ENCODE results near the gene SHISA9.

DNA sequence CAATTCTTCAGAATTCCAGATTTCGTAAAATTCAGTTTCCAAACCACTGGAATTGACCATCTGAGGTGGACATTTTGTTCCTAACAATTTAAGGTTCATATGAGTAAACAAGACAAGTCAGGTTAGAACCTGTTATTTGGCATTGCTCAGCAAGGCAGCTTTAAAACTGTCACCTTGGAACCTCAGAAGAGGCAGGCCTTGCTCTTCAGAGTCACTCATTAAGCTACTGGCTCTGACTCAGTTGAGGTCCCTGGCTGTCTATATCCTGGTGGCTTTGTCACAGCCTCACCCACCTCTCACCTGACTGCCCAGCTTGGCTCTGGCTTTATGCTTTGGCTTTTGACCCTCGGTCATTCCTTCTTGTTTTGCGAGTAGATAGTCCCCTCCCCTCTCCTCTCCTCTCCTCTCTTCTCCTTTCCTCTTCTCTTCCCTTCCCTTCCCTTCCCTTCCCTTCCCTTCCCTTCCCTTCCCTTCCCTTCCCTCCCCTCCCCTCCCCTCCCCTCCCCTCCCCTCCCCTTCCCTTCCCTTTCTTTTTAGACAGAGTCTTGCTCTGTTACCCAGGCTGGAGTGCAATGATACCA lies 238.4 kb downstream of the SHISA9 start:
- TF ChIP-seq, protein P1, sequence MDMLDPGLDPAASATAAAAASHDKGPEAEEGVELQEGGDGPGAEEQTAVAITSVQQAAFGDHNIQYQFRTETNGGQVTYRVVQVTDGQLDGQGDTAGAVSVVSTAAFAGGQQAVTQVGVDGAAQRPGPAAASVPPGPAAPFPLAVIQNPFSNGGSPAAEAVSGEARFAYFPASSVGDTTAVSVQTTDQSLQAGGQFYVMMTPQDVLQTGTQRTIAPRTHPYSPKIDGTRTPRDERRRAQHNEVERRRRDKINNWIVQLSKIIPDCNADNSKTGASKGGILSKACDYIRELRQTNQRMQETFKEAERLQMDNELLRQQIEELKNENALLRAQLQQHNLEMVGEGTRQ (IDR thresholded peaks at IDR 0.05; ENCODE audit: low read depth, low read length) = no peak
- TF ChIP-seq RAD21 (IDR thresholded peaks at IDR 0.05; ENCODE audit: low read length) = no peak
- TF ChIP-seq POLR2A (IDR thresholded peaks at IDR 0.05; ENCODE audit: low read depth, low read length) = no peak
- TF ChIP-seq, protein P2, sequence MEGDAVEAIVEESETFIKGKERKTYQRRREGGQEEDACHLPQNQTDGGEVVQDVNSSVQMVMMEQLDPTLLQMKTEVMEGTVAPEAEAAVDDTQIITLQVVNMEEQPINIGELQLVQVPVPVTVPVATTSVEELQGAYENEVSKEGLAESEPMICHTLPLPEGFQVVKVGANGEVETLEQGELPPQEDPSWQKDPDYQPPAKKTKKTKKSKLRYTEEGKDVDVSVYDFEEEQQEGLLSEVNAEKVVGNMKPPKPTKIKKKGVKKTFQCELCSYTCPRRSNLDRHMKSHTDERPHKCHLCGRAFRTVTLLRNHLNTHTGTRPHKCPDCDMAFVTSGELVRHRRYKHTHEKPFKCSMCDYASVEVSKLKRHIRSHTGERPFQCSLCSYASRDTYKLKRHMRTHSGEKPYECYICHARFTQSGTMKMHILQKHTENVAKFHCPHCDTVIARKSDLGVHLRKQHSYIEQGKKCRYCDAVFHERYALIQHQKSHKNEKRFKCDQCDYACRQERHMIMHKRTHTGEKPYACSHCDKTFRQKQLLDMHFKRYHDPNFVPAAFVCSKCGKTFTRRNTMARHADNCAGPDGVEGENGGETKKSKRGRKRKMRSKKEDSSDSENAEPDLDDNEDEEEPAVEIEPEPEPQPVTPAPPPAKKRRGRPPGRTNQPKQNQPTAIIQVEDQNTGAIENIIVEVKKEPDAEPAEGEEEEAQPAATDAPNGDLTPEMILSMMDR (conservative IDR thresholded peaks at IDR 0.05; ENCODE audit: low read depth, low read length) = no peak
- TF ChIP-seq NFE2L2 (IDR thresholded peaks at IDR 0.05; ENCODE audit: low read depth, low read length) = no peak
- no peak for TF ChIP-seq SMC3 (IDR thresholded peaks at IDR 0.05; ENCODE audit: low read depth, low read length)
- no peak for TF ChIP-seq MAFK (IDR thresholded peaks at IDR 0.05; ENCODE audit: low read depth, low read length)
- TF ChIP-seq RFX5 (IDR thresholded peaks at IDR 0.05; ENCODE audit: low read depth, low read length) = no peak
- no peak for TF ChIP-seq MXI1 (IDR thresholded peaks at IDR 0.05; ENCODE audit: borderline replicate concordance, low read depth, low read length)
- no peak for TF ChIP-seq BHLHE40 (IDR thresholded peaks at IDR 0.05; ENCODE audit: low read depth, low read length)
- TF ChIP-seq CEBPB (IDR thresholded peaks at IDR 0.05; ENCODE audit: low read depth, low read length) = no peak
- TF ChIP-seq CHD1 (IDR thresholded peaks at IDR 0.05; ENCODE audit: low read depth, low read length) = no peak
- no peak for TF ChIP-seq RCOR1 (IDR thresholded peaks at IDR 0.05; ENCODE audit: insufficient replicate concordance, low read length)
